Sigmoid colon (tissue), 4 donors: ENCODE measurements around the gene CCDC24.

Experiments used
- EP300 ChIP-seq, 4 donors: sonication (generic); formaldehyde crosslinking; IDR thresholded peaks; one replicate each; pipeline ENCODE4 v1.6.1; 2017; ENCODE audit warnings: antibody characterized with exemption in 4 of 4
- POLR2AphosphoS5 ChIP-seq, 4 donors: sonication (generic); formaldehyde crosslinking; IDR thresholded peaks; one replicate each; pipeline ENCODE4 v1.6.1; 2017; ENCODE audit warnings: antibody characterized with exemption in 4 of 4
- TF ChIP-seq, protein P1 (sequence below), 4 experiments: fragments of 450-650 bp in 3 of 4; fragments of 200-600 bp in 1 of 4; IDR thresholded peaks; one replicate each; pipeline ENCODE4 v1.5.1; 2016 to 2019; ENCODE audit warnings: antibody characterized with exemption in 4 of 4, mild to moderate bottlenecking in 3 of 4, moderate library complexity in 2 of 4

DNA sequence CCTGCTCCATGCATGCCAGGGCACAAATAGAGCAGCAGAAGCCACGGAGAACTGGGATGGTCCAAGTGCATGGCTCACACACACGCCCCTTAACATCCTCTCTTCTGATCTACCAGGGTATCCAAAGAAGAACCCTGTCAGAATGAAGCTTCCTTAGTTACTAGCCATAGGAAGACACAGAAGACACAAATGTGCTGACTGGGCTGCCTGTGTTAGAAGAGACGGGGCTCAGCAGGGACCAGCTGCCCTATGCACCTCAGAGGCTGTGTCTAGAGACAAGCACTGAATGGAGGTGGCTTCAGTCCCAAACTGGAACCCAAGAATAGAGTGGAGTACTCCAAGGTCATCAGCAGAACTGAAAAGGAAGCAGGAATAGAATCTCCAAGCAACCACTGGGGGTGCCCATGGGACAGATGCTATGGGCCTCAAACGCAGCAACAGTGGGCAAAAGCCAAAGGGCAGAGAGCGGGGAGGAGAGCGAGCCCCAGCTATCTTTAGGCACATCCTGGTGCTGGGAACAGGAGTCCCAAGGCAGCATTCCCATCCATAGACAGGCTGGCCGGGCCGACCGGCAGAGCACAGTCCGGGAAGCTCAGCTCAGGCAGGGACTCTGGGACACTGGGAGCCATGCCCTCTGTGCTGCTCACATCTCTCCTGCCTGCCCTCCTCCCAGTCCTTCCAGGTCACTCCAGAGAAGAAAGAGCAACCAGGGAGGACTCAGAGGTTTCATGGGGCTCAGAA lies 30.4 kb downstream of the CCDC24 start:
- TF ChIP-seq POLR2AphosphoS5 (IDR thresholded peaks at IDR 0.05) (no peak), EP300 (IDR thresholded peaks at IDR 0.05) (no peak)
- TF ChIP-seq, protein P1, sequence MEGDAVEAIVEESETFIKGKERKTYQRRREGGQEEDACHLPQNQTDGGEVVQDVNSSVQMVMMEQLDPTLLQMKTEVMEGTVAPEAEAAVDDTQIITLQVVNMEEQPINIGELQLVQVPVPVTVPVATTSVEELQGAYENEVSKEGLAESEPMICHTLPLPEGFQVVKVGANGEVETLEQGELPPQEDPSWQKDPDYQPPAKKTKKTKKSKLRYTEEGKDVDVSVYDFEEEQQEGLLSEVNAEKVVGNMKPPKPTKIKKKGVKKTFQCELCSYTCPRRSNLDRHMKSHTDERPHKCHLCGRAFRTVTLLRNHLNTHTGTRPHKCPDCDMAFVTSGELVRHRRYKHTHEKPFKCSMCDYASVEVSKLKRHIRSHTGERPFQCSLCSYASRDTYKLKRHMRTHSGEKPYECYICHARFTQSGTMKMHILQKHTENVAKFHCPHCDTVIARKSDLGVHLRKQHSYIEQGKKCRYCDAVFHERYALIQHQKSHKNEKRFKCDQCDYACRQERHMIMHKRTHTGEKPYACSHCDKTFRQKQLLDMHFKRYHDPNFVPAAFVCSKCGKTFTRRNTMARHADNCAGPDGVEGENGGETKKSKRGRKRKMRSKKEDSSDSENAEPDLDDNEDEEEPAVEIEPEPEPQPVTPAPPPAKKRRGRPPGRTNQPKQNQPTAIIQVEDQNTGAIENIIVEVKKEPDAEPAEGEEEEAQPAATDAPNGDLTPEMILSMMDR (IDR thresholded peaks at IDR 0.05), result no peak
